ENCODE results near the gene PAK1. TPM values are rescaled to one million over a fixed set of nuclear protein-coding genes. Genes with fewer than 3 reads are reported as not detected.

PAK1 gene
- total RNA-seq, 1 donor from 2014 or later: 41.0 TPM

DNA sequence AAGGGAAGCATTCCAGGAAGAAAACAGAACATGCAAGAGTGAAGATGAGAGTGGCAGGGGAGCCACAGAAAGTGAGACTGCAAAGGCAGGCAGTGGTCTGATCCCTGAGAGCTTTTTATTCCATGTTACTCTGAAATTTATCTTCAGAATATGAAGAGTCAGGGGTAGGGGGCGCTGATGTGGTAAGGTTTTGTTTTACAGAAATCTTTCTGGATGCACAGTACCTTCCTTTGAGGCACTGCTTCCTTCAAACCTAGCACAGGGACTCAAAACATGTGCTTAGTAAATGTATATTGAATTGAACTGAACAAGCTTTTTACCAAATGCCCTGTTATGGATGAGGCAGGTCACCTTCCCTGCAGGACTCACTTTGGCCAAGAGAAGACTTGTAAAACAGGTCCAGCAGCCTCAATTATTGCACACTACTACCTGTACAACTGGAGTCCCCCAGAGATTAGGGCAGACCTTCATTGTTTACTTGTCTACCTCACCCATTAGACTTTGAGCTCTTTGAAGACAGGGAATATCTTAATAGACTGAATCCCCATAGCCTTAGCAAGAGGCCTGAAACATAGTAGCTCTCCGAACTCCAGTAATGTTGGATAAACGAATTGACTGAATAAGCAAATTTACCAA, 2.2 kb downstream of the PAK1 start:
- no peak for TF ChIP-seq EZH2 (IDR thresholded peaks at IDR 0.05; ENCODE audit: insufficient read depth, low read length)
- TF ChIP-seq, protein P1, sequence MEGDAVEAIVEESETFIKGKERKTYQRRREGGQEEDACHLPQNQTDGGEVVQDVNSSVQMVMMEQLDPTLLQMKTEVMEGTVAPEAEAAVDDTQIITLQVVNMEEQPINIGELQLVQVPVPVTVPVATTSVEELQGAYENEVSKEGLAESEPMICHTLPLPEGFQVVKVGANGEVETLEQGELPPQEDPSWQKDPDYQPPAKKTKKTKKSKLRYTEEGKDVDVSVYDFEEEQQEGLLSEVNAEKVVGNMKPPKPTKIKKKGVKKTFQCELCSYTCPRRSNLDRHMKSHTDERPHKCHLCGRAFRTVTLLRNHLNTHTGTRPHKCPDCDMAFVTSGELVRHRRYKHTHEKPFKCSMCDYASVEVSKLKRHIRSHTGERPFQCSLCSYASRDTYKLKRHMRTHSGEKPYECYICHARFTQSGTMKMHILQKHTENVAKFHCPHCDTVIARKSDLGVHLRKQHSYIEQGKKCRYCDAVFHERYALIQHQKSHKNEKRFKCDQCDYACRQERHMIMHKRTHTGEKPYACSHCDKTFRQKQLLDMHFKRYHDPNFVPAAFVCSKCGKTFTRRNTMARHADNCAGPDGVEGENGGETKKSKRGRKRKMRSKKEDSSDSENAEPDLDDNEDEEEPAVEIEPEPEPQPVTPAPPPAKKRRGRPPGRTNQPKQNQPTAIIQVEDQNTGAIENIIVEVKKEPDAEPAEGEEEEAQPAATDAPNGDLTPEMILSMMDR (IDR thresholded peaks at IDR 0.05; ENCODE audit: insufficient read depth, low read depth, low read length): peak; percentile 12
- Histone ChIP-seq H3K27ac (ENCODE audit: low read depth, low read length) (no peak overlapping the region), H3K9me3 (ENCODE audit: insufficient read depth, low read depth, low read length) (no peaks in the 10 kb centered on the region), H4K20me1 (ENCODE audit: insufficient read depth, low read length) (peaks cover 3% of the 10 kb centered on the region), H3K4me1 (ENCODE audit: insufficient read depth, low read length) (no peaks in the 10 kb centered on the region), H3K27me3 (ENCODE audit: insufficient read depth, low read length) (no peaks in the 10 kb centered on the region), H3K4me2 (ENCODE audit: low read length) (no peak overlapping the region), H3K9ac (ENCODE audit: low read length) (no peak overlapping the region), H3K79me2 (ENCODE audit: insufficient read depth, low read length) (no peaks in the 10 kb centered on the region), H2AFZ (ENCODE audit: low read depth, low read length) (no peak overlapping the region), H3K36me3 (ENCODE audit: insufficient read depth, low read length) (no peaks in the 10 kb centered on the region), H3K4me3 (ENCODE audit: insufficient read depth, low read depth, low read length) (no peak overlapping the region)
- H3K4me1 Mint-ChIP-seq (ENCODE audit: low read depth, unreplicated experiment): peaks cover 24% of the 10 kb centered on the region
- no peak overlapping the region for H3K27ac Mint-ChIP-seq (ENCODE audit: unreplicated experiment)
- FAIRE-seq (no peak), DNase-seq (ENCODE audit: low read depth) (no peak)
- H3K9me3 Mint-ChIP-seq (ENCODE audit: unreplicated experiment): no peaks in the 10 kb centered on the region
- H3K36me3 Mint-ChIP-seq (ENCODE audit: low read depth, unreplicated experiment): no peaks in the 10 kb centered on the region
- peak overlapping the region; percentile 90 for H3K4me3 Mint-ChIP-seq (ENCODE audit: unreplicated experiment)
- H3K27me3 Mint-ChIP-seq (ENCODE audit: low read depth, unreplicated experiment): no peaks in the 10 kb centered on the region

DNA sequence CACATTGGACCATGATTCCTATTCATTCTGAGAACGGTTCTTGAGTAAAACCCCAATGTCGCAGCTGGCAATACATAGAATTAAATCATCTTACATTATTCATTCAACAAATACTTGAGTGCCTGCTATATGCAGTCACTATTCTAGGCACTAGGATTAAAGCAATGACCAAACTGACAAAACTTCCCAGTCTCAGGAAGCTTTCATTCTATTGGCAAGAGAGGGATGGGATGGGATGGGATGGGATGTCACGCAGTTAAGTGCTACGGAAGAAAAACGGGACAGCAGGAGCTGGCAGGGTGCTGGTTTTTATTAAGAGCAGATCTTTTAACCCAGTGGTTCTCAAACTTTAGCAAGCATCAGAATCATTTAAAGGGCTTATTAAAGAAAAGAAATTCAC, 2.9 kb downstream of the PAK1 start:
- Histone ChIP-seq H3K4me2 (ENCODE audit: low read length) (no peak overlapping the region), H3K27ac (ENCODE audit: low read depth, low read length) (no peak overlapping the region), H3K27me3 (ENCODE audit: insufficient read depth, low read length) (no peaks in the 10 kb centered on the region), H4K20me1 (ENCODE audit: insufficient read depth, low read length) (peaks cover 3% of the 10 kb centered on the region), H3K36me3 (ENCODE audit: insufficient read depth, low read length) (no peaks in the 10 kb centered on the region), H3K4me1 (ENCODE audit: insufficient read depth, low read length) (no peaks in the 10 kb centered on the region), H3K9me3 (ENCODE audit: insufficient read depth, low read depth, low read length) (no peaks in the 10 kb centered on the region), H2AFZ (ENCODE audit: low read depth, low read length) (no peak overlapping the region), H3K4me3 (ENCODE audit: insufficient read depth, low read depth, low read length) (no peak overlapping the region), H3K9ac (ENCODE audit: low read length) (no peak overlapping the region), H3K79me2 (ENCODE audit: insufficient read depth, low read length) (no peaks in the 10 kb centered on the region)
- TF ChIP-seq EZH2 (IDR thresholded peaks at IDR 0.05; ENCODE audit: insufficient read depth, low read length): no peak
- TF ChIP-seq, protein P1 (IDR thresholded peaks at IDR 0.05; ENCODE audit: insufficient read depth, low read depth, low read length): no peak
- DNase-seq (ENCODE audit: low read depth) (no peak), FAIRE-seq (no peak)
- Mint-ChIP-seq H3K9me3 (ENCODE audit: unreplicated experiment) (no peaks in the 10 kb centered on the region), H3K4me1 (ENCODE audit: low read depth, unreplicated experiment) (peaks cover 24% of the 10 kb centered on the region), H3K4me3 (ENCODE audit: unreplicated experiment) (peak overlapping the region; percentile 73), H3K27ac (ENCODE audit: unreplicated experiment) (peak overlapping the region; percentile 21), H3K27me3 (ENCODE audit: low read depth, unreplicated experiment) (no peaks in the 10 kb centered on the region), H3K36me3 (ENCODE audit: low read depth, unreplicated experiment) (no peaks in the 10 kb centered on the region)

DNA sequence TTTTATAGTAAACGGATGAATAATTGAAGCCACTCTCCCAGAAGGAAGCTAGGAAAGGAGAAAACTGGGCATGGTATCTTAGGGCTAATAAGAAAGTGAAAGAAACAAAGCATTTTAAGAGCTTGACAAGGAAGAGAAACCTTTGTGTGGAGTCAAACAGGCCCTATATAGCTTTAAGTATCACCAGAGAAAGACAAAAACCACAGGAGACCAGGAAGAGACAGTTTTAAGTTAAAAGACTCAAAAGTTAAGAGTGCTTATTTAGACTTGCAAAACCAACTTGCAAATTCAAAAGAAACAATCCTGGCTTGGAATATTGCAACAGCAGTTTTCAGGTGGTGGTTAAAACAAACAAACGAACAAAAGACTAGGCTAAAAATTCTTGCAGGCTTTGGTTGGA, 3.4 kb downstream of the PAK1 start:
- no peak overlapping the region for H3K9ac ChIP-seq (ENCODE audit: low read length)
- H3K4me1 Mint-ChIP-seq (ENCODE audit: low read depth, unreplicated experiment): peaks cover 24% of the 10 kb centered on the region
- H3K4me3 Mint-ChIP-seq (ENCODE audit: unreplicated experiment): no peak overlapping the region
- H3K9me3 ChIP-seq (ENCODE audit: insufficient read depth, low read depth, low read length): no peaks in the 10 kb centered on the region
- H3K4me1 ChIP-seq (ENCODE audit: insufficient read depth, low read length): no peaks in the 10 kb centered on the region
- no peak overlapping the region for H2AFZ ChIP-seq (ENCODE audit: low read depth, low read length)
- peaks cover 3% of the 10 kb centered on the region for H4K20me1 ChIP-seq (ENCODE audit: insufficient read depth, low read length)
- H3K4me2 ChIP-seq (ENCODE audit: low read length): no peak overlapping the region
- FAIRE-seq: no peak
- H3K27me3 Mint-ChIP-seq (ENCODE audit: low read depth, unreplicated experiment): no peaks in the 10 kb centered on the region
- no peak for DNase-seq (ENCODE audit: low read depth)
- no peaks in the 10 kb centered on the region for H3K27me3 ChIP-seq (ENCODE audit: insufficient read depth, low read length)
- no peak for TF ChIP-seq EZH2 (IDR thresholded peaks at IDR 0.05; ENCODE audit: insufficient read depth, low read length)
- TF ChIP-seq, protein P1 (IDR thresholded peaks at IDR 0.05; ENCODE audit: insufficient read depth, low read depth, low read length): no peak
- no peaks in the 10 kb centered on the region for H3K36me3 ChIP-seq (ENCODE audit: insufficient read depth, low read length)
- H3K9me3 Mint-ChIP-seq (ENCODE audit: unreplicated experiment): no peaks in the 10 kb centered on the region
- no peaks in the 10 kb centered on the region for H3K79me2 ChIP-seq (ENCODE audit: insufficient read depth, low read length)
- no peak overlapping the region for H3K27ac ChIP-seq (ENCODE audit: low read depth, low read length)
- no peaks in the 10 kb centered on the region for H3K36me3 Mint-ChIP-seq (ENCODE audit: low read depth, unreplicated experiment)
- no peak overlapping the region for H3K27ac Mint-ChIP-seq (ENCODE audit: unreplicated experiment)
- no peak overlapping the region for H3K4me3 ChIP-seq (ENCODE audit: insufficient read depth, low read depth, low read length)
